Glomerular visceral epithelial cell (primary cell): ENCODE results near the gene UBR7.

Experiments
- DNase-seq: peaks from one replicate; pipeline ENCODE4 v3.0.0-alpha.2; 2016; ENCODE audit errors: extremely low spot score

UBR7 gene

GRCh38 chr14:93249128-93249831, 42.2 kb downstream of the UBR7 start:
- no peak for DNase-seq

- DNase-seq: no peak
Observed at GRCh38 chr14:93262446-93262845, 55.4 kb downstream of the UBR7 start.

GRCh38 chr14:93263416-93263815, 56.4 kb downstream of the UBR7 start:
- no peak for DNase-seq

- DNase-seq: no peak
Observed at GRCh38 chr14:93266127-93266526, 59.1 kb downstream of the UBR7 start.

- no peak for DNase-seq
Observed at GRCh38 chr14:93267149-93267711, 60.2 kb downstream of the UBR7 start.

DNA sequence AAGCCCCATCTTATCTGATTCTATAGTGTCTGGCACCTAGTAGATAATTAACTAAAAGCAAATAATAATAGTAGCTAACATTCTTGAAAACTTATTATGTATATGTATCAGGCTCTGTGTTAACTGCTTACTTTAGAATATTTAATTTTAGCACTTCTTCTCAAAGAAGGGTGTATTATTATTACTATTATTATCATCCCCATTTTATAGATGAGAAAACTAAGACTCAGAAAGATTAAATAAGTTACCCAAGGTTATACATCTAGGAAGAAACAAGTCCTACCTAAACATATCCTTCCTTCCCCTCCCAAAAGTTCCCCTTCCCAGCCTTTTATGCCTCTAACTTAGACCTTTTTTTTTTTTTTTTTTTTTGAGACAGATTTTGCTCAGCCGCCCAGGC, 61.4 kb downstream of the UBR7 start:
- DNase-seq: no peak

DNA sequence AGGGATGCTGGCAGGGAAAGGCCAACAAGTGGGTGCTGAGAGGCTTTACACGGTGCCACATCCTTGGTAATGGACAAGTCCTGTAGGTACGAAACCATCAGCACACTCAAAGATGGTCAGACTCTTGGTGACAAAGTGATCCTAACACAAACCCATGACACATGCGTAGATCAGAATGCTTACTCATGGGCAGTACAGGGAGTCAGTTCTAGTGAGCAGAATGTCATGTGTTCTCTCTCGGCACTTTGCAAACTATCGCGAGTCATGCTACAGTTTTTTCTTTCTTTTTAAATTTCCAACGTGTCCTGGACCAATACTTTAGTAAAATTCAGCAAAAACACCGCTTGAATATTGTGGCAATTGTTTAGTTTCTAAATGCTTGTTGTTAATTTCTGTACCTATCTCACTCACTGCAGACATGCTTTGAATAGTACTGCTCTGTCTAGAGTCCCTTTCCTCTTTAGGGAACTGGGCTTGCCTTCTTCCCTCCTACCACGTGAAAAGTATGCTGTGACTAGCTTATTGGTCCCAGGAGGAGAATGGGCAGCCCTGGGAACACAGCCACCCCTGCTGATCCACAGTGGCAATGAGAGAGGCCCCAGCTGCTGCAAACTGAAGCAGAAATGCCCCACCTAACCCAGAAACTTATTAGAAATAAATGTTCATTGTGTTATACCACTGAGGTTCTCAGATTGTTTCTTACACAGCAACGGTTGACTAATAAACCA, 62.4 kb downstream of the UBR7 start:
- peak; percentile 27 for DNase-seq

- no peak for DNase-seq
Observed at GRCh38 chr14:93271111-93271510, 64.1 kb downstream of the UBR7 start.

DNA sequence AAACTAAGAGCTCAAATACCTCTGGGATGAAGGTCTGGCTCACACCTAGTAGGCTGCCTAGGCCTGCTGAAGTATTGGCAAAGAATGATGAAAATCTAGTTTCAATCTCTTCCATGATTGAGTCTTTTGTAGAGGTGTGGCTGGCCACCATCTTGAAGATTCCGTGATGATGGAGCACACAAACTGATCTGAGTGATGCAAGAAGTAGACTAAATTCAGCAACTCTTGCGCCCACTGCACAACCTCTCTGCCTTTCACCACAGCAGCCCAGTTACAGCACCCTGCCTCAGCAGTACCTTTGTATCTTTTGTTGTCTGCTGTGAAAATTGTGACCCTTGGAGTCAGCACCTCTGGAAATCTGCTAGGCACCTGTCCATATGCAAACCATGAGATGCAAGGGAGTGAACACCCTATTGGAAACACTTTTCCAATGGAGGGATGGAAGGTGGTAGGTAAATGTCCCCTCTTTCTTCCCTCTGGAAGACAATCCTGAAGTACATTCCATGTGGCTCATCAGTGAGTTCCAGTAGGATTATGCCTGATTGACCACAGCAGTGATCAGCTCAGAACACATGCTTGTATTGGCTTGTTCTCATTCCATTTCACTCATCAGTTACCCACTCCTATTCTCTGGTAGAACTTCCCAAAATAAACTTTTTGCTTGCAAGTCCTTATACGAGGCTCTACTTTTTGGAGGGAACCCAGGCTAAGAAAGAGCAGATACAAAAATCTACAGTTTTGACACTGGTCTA, 67.2 kb downstream of the UBR7 start:
- DNase-seq: no peak

DNA sequence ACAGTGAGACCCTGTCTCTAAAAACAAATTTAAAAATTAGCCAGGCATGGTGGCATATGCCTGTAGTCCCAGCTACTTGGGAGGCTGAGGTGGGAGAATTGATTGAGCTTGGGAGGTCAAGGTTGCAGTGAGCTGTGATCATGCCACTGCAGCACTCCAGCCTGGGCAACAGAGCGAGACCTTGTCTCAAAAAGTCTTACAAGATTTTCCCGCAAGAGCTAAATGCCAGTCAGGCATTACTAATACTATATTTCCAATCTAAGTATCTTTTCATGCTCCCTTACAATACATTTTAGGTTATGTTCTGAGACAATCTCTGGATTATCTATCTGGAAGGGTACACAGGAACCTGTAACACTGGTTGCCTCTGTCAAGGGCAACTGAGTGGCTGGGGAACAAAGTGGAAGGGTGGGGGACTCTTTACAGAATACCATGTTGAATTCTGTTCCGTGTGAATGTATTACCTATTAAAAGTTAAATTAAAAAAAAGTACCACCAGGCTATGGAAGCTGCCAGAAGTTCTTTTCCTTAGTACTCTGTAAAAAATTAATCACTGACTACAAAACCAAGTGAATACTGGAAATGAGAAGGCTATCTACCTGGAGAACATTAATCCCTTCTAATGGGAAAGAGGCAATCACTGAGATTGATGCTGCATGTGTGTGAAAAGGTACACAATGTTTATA, 69.1 kb downstream of the UBR7 start:
- peak; percentile 34 for DNase-seq
